ENCODE measurements around the gene MMRN1.

The MMRN1 gene

DNA sequence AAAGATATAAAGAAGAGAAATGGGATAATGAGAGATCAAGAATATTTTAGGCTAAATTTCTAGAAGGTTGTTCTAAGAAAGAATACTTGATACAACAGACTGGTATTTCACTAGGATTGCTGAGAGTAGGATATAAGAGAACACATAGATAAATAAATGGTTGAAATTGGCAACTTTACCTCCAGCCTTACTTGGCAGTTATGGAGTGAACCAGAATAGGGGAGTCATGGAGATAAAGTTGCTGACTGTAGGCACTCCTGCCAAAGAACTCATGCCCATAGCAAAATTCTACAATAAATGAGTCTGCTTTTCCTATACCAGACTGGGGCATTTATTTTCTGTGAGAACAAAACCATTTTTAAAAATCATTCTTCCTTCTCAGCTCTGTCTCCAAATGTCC is 26.4 kb upstream of the MMRN1 start:
- TF ChIP-seq, protein P1, sequence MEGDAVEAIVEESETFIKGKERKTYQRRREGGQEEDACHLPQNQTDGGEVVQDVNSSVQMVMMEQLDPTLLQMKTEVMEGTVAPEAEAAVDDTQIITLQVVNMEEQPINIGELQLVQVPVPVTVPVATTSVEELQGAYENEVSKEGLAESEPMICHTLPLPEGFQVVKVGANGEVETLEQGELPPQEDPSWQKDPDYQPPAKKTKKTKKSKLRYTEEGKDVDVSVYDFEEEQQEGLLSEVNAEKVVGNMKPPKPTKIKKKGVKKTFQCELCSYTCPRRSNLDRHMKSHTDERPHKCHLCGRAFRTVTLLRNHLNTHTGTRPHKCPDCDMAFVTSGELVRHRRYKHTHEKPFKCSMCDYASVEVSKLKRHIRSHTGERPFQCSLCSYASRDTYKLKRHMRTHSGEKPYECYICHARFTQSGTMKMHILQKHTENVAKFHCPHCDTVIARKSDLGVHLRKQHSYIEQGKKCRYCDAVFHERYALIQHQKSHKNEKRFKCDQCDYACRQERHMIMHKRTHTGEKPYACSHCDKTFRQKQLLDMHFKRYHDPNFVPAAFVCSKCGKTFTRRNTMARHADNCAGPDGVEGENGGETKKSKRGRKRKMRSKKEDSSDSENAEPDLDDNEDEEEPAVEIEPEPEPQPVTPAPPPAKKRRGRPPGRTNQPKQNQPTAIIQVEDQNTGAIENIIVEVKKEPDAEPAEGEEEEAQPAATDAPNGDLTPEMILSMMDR (IDR thresholded peaks at IDR 0.05; ENCODE audit: low read depth, low read length): no peak
- no peak for DNase-seq
- H3K9me3 ChIP-seq: no peaks in the 10 kb centered on the region
- no peaks in the 10 kb centered on the region for H3K4me1 ChIP-seq
- H3K4me3 ChIP-seq (ENCODE audit: low read depth, low read length): no peak overlapping the region
- no peaks in the 10 kb centered on the region for H3K27me3 ChIP-seq
- no peaks in the 10 kb centered on the region for H3K36me3 ChIP-seq

DNA sequence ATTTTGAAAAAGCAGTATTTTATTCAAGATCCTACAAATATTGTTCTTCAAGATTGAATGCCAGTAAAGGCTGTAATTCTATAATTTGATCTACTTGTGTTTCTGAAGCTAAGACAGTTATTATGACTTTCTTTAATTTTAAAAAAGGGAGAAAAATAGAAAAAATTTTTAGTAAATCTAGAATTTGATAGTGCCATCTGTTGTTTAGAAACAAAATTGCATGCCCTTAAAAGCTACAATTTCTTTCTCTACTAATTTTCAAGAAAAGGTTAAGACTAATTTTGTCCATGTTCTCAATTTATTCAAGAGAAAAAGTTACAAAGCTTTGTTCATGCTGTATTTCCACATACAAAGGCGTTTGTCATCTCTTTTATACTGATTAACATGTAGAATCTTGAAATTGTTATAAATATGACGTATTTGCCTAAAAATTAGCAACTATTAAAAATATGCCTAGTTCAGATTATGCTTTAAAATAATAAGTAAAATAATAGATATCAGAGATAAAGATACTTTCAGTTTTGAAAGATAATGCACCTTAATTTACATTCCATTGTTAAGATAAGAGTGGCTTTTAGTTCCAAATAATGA is 25.6 kb upstream of the MMRN1 start:
- Histone ChIP-seq H3K27me3 (no peaks in the 10 kb centered on the region), H3K4me3 (ENCODE audit: low read depth, low read length) (no peak overlapping the region), H3K36me3 (no peaks in the 10 kb centered on the region), H3K9me3 (no peaks in the 10 kb centered on the region), H3K4me1 (no peaks in the 10 kb centered on the region)
- TF ChIP-seq, protein P1 (IDR thresholded peaks at IDR 0.05; ENCODE audit: low read depth, low read length): peak; percentile 33; the same call in 1 of the 2 replicates
- DNase-seq: no peak

DNA sequence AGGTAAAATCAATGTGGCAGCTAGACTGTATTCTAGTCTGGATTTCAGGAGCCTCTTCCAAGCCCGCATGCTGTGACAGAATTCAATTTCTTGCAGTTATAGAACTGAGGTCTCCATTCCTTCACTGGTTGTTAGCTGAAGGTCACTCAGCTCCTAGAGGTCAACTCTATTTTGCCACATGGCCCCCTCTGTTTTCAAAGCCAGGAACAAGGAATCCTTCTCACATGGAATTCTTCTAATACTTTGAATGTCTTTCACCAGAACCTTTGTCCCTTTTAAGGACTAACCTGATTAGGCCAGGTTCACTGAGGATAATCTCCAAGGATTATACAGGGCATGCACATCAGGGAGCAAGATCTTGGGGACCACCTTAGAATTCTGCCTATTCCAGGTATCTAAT is 23.4 kb upstream of the MMRN1 start:
- H3K4me3 ChIP-seq (ENCODE audit: low read depth, low read length): no peak overlapping the region
- H3K9me3 ChIP-seq: no peaks in the 10 kb centered on the region; the same call in 1 of the 2 replicates
- H3K4me1 ChIP-seq: no peaks in the 10 kb centered on the region
- no peaks in the 10 kb centered on the region for H3K36me3 ChIP-seq
- TF ChIP-seq, protein P1 (IDR thresholded peaks at IDR 0.05; ENCODE audit: low read depth, low read length): no peak
- no peaks in the 10 kb centered on the region for H3K27me3 ChIP-seq
- DNase-seq: no peak

DNA sequence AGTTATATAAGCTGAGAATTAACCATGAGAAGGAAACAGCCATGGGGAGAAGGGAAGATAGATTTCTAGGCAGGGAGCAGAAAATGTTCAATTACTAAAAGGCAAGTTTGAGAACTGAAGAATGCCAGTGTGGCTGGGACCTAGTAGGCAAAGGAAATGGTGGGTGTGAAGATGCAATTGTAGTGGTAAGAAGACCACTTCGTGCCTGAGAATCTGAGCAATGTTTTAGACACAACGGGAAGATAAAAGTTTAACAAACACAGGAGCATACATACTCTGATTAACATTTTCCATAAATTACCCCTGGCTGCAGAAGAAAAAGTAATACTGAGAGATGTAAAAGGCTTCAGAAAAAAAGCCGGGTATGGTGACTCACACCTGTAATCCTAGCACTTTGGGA is 18.1 kb upstream of the MMRN1 start:
- Histone ChIP-seq H3K4me3 (ENCODE audit: low read depth, low read length) (no peak overlapping the region), H3K4me1 (no peaks in the 10 kb centered on the region), H3K9me3 (no peaks in the 10 kb centered on the region; the same call in 1 of the 2 replicates), H3K27me3 (peaks cover under 1% of the 10 kb centered on the region; the same call in 1 of the 2 replicates), H3K36me3 (no peaks in the 10 kb centered on the region)
- DNase-seq: no peak
- TF ChIP-seq, protein P1 (IDR thresholded peaks at IDR 0.05; ENCODE audit: low read depth, low read length): no peak

DNA sequence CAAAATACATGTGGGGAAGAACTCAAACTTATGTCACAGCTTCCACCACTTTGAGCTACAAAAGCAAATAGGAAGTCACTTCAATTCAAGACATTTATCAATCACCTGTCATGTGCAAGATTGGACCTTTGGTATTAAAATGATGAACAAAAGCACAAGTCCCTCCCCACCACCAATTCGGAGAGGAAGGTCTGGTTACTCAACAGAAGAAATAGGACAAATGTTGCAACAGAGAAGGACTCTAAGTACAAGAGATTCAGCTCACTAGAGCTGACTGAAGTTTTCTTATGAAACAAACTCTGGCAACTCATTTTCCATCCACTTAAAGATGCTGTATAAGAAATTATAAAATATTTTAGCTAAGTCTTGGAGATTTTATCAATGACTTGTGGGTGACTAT is 16.0 kb upstream of the MMRN1 start:
- no peak overlapping the region for H3K4me3 ChIP-seq (ENCODE audit: low read depth, low read length)
- DNase-seq: no peak
- no peaks in the 10 kb centered on the region; the same call in 1 of the 2 replicates for H3K9me3 ChIP-seq
- peaks cover 4% of the 10 kb centered on the region; the same call in 1 of the 2 replicates for H3K27me3 ChIP-seq
- TF ChIP-seq, protein P1 (IDR thresholded peaks at IDR 0.05; ENCODE audit: low read depth, low read length): no peak
- no peaks in the 10 kb centered on the region for H3K4me1 ChIP-seq
- H3K36me3 ChIP-seq: no peaks in the 10 kb centered on the region

DNA sequence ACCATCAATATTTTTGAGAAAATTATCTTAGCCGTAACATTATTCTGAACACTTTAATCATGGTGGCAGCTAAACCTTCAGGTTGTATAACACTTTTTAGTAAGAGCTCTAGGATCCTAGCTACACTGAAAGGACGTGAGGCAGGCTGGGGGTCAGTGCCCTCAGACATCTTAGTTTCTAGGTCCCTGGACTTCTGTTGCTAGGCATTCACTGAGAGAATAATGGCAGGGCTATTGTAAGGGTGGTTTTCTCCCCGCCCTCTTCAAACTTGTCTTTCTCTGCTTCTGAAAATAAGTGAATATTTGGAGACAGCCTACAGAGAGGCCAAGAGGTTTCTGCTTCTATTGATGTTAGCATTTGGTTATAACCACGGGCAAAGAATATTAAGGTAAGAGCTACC is 15.4 kb upstream of the MMRN1 start:
- Histone ChIP-seq H3K4me3 (ENCODE audit: low read depth, low read length) (no peak overlapping the region), H3K36me3 (no peaks in the 10 kb centered on the region), H3K4me1 (no peaks in the 10 kb centered on the region), H3K27me3 (peaks cover 4% of the 10 kb centered on the region; the same call in 1 of the 2 replicates), H3K9me3 (no peaks in the 10 kb centered on the region; the same call in 1 of the 2 replicates)
- DNase-seq: no peak
- TF ChIP-seq, protein P1 (IDR thresholded peaks at IDR 0.05; ENCODE audit: low read depth, low read length): no peak

All from BE2C (cell line).